DND-41 (cell line): ENCODE results near the gene HTRA3.

Experiments
- CTCF ChIP-seq: IDR thresholded peaks from 2 replicates; pipeline ENCODE4 v1.5.1; 2012; ENCODE audit warnings: borderline replicate concordance, low read length, moderate library complexity, mild to moderate bottlenecking; ENCODE audit not compliant: poor library complexity, severe bottlenecking; ENCODE audit errors: extremely low read depth
- EZH2 ChIP-seq: IDR thresholded peaks from 3 replicates; pipeline ENCODE4 v1.6.1; 2012; ENCODE audit warnings: borderline replicate concordance, low read depth, mild to moderate bottlenecking, moderate library complexity, low read length, inconsistent platforms; ENCODE audit not compliant: severe bottlenecking

GRCh38 chr4:8290701-8290970 is 21.1 kb downstream of the HTRA3 start:
- TF ChIP-seq CTCF, result no peak
- TF ChIP-seq EZH2, result no peak
